GM03348 (cell line): ENCODE measurements around the gene HNRNPC.
A peak's percentile ranks its signal among the peaks of the same experiment; 100 is the strongest.
"Not testable (repeated sequence)": the region's sequence is repeated elsewhere in the genome, so short reads cannot be mapped to it uniquely, and the experiment has no call there.

Experiments used
- DNase-seq: peaks from one replicate; pipeline ENCODE4 v3.0.0; 2012; ENCODE audit warnings: low spot score

HNRNPC gene

DNA sequence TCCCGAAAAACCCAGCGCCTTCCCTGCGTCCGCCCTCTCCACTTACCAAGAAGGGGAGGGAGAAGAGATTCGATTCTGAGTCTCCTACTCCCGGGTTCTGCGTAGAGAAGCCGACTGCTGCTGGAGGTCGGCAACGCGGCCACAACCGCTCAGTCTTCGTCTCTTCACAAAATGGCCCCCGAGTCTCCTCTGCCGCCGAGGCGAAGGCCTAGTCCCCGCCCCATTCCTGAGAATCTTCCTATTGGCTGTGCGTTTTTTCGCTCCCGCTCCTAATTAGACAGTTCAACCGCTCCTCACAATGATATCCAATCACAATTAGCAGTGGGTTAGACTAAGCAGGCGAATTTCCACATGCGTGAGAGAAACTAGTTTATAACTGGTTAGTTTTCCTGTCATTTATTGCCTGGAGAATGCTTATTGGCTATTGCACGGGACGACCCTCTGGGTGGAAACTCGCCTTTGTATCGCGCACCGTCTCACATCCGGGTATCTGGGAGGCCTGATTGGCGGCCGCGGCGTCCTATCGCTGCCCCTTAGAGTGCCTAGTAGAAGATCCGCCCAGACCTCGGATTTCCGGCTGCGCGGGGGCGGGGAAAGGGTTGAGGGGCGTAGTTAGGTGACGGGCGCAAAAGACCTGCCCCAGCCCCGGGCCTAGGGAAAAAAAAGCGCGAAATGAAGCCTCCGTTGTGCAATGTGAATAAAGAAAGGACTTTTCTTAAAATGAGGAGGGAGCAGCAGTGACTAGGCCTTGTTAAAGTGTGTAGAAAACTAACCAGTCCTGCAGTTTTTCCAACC, at the start of gene HNRNPC:
Gene HNRNPC (minus strand): TSS at position 191 of the 795 bp plus-strand sequence. CDS start 35,249 bp downstream, outside the sequence.
- DNase-seq: peak; percentile 99

GRCh38 chr14:21317398-21317797, 48.2 kb upstream of the HNRNPC start:
- no peak for DNase-seq

- no peak for DNase-seq
Measured at GRCh38 chr14:21313512-21313911, 44.3 kb upstream of the HNRNPC start.

- no peak for DNase-seq
Measured at GRCh38 chr14:21311614-21312013, 42.4 kb upstream of the HNRNPC start.

GRCh38 chr14:21309956-21310355, 40.7 kb upstream of the HNRNPC start:
- no peak for DNase-seq

DNA sequence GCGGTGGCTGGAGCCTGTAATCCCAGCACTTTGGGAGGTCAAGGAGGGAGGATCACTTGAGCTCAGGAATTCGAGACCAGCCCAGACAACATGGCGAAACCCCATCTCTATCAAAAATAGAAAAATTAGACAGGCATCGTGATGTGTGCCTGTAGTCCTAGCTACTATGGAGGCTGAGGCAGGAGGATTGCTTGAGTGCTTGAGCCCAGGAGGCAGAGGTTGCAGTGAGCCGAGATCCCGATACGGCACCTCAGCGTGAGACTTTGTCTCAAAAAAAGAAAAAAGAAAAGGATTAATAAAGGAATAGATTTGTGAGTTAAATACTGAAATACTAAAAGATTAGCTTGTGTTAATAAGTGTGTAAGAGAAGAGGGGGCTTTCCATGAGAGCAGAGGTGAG, 40.0 kb upstream of the HNRNPC start:
- DNase-seq: no peak

DNA sequence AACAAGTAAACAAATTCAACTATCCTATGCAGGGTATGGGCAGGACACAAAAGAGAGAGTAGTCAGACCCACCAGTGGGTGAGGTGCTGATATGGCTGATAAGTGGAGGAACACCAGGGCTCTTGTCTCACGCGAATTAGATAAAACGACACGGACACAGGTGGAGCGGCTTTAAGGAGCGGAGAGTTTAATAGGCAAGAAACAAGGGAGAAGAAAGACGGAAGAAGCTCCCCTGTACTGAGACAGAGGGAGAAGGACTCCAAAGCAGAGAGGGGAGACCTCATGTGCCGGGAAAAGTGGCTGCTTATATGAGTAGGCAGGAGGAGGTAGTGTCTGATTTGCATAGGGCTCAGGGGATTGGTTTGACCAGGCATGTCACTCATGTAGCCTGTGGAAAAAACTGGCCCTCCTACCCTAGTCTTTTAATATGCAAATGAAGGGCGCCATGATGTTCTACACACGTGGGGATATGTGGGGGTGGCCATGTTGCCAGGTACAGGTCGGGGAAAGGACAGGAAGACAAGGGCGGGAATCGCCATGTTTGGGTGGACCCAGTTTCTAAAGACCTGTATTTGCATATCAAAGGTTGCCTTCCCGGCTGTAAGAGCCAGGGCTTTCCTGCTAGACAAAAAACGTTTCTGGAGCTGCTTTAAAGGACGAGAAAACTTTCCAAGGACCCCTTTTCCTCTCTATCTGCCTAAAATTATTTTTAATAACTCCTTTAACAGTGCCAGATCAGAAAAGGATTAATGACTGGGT, 39.4 kb upstream of the HNRNPC start:
- no peak for DNase-seq

- DNase-seq: no peak
Measured at GRCh38 chr14:21308132-21308478, 38.9 kb upstream of the HNRNPC start.

GRCh38 chr14:21307637-21308036, 38.4 kb upstream of the HNRNPC start:
- no peak for DNase-seq

GRCh38 chr14:21302836-21303140, 33.5 kb upstream of the HNRNPC start:
- not testable (repeated sequence) for DNase-seq

DNA sequence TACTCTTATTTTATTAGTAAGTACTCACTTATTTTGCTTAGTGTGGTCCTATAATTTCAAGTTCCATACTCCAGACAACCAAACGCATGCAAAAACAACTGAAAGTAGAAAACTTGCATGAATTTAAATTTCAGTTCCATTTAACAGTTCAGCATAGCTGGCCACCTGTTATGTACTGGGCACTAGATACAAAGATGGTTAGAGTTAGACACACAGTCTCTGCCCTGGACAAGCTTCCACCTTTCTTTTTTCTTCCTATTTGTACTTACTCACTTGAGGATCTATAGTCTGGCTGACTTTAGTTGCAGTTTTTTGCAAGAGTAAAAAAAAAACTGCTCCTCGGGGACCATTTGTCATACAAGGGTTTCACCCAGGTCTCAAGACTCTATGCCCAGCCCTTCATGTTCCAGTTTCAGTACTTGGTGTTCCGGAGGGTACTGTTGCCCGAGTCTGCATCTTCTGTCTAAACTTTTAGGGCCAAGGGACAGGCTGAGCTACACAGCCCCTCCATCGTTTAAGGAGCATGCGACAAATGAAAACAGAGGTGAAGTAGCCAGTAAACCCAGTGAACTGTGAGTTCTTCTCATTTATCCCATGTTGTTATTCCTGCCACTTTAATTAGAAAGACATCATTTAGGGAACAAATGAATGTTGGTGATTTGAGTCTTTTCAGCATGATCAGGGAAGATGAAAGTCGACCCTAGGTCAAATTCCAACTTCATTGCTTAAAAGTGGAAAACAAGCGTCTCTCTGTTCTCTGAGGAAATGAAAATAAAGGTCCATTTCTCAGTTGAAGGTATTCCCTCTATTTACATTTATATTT, 33.0 kb upstream of the HNRNPC start:
- DNase-seq: no peak

GRCh38 chr14:21300892-21301291, 31.6 kb upstream of the HNRNPC start:
- peak; percentile 25 for DNase-seq

- no peak for DNase-seq
Measured at GRCh38 chr14:21299562-21300130, 30.4 kb upstream of the HNRNPC start.

- no peak for DNase-seq
Measured at GRCh38 chr14:21298358-21298757, 29.1 kb upstream of the HNRNPC start.

DNA sequence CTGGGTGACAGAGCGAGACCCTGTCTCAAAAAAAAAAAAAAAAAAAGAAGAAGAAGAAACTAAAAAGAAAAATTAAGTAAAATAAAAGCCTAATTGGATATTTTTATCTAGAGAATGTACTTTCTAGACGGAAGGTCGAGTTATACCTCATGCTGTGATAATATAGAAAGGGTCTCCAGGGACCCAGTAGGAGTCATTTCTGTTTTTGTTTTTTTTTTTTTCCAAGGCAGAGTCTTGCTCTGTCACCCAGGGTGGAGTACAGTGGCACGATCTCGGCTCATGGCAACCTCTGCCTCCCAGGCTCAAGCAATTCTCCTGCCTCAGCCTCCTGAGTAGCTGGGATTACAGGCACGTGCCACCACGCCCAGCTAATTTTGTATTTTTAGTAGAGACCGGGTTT, 24.8 kb upstream of the HNRNPC start:
- not testable (repeated sequence) for DNase-seq

- DNase-seq: no peak
Measured at GRCh38 chr14:21287168-21287567, 17.9 kb upstream of the HNRNPC start.

- not testable (repeated sequence) for DNase-seq
Measured at GRCh38 chr14:21286516-21286915, 17.3 kb upstream of the HNRNPC start.

DNA sequence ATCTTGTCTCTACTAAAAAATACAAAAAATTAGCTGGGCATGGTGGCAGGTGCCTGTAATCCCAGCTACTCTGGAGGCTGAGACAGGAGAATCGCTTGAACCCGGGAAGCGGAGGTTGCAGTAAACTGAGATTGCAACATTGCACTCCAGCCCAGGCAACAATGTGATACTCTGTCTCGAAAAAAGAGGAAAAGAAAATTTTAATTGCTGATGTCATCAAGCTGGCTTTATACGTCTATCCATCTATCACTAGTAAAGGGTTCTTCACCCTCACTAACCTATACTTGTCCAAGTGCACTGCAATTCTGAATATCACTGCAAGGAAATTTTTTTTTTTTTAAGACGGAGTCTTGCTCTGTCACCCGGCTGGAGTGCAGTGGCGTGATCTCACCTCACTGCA, 12.7 kb upstream of the HNRNPC start:
- DNase-seq: not testable (repeated sequence)

DNA sequence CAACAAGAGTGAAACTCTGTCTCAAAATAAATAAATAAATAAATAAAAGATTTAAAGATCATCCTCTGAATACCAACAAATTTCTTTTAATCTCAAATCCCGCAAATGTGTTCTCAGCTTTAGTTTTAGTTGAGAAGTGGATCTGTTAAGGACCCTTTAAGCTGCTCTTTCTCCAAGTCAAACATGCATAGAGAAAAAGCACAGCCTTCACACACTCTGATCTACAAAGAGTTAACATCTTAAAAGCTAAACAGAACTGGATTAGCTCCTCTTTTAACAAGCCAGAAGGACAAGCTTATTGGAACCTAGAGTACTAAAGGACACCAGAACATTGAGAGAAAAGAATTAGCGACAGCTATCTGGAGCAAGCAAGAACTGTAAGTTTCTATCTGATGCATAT, 10.5 kb upstream of the HNRNPC start, which contains the start of gene RPGRIP1:
Gene RPGRIP1 (plus strand): TSS at position 301 of the 400 bp plus-strand sequence. CDS start 7,894 bp downstream, outside the sequence.
- no peak for DNase-seq

GRCh38 chr14:21278632-21279031, 9.4 kb upstream of the HNRNPC start:
- DNase-seq: no peak

GRCh38 chr14:21275261-21275858, 6.1 kb upstream of the HNRNPC start:
- DNase-seq: no peak

GRCh38 chr14:21272661-21273060, 3.4 kb upstream of the HNRNPC start:
- not testable (repeated sequence) for DNase-seq
